ENCODE results near the gene GGT5.

DNA sequence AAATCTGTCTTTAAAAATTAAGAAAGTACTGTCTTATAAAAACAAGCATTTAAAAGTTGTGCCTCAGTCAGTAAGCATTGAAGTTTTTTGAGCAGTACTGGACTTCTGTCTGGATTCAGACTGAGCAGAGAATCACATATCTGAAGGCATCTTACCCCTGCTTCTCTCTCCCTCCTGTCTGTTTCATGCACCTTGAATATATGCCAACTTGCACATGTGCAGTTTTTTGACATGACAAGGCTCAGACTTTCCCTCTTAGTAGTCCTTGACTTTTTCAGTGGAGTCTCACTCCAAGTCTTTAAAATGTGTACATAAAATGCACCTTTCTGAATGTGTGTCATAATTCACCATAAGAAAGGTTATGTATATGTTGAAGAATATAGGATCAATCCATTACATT lies 45.6 kb upstream of the GGT5 start:
- TF ChIP-seq EP300 (IDR thresholded peaks at IDR 0.05; ENCODE audit: borderline replicate concordance) (no peak), YY1 (IDR thresholded peaks at IDR 0.05; ENCODE audit: low read depth) (no peak)
- TF ChIP-seq, protein P1, sequence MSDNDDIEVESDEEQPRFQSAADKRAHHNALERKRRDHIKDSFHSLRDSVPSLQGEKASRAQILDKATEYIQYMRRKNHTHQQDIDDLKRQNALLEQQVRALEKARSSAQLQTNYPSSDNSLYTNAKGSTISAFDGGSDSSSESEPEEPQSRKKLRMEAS (IDR thresholded peaks at IDR 0.05), result no peak

All from Ishikawa (cell line).